ENCODE data around the gene MAPK8IP1. TPM values are rescaled to one million over a fixed set of nuclear protein-coding genes. Genes with fewer than 3 reads are reported as not detected.
"Not testable (repeated sequence)": the region's sequence is repeated elsewhere in the genome, so short reads cannot be mapped to it uniquely, and the experiment has no call there.

The MAPK8IP1 gene
- 43.0 and 48.1 TPM in 2 replicates for total RNA-seq
- long read RNA-seq: 0 reads

DNA sequence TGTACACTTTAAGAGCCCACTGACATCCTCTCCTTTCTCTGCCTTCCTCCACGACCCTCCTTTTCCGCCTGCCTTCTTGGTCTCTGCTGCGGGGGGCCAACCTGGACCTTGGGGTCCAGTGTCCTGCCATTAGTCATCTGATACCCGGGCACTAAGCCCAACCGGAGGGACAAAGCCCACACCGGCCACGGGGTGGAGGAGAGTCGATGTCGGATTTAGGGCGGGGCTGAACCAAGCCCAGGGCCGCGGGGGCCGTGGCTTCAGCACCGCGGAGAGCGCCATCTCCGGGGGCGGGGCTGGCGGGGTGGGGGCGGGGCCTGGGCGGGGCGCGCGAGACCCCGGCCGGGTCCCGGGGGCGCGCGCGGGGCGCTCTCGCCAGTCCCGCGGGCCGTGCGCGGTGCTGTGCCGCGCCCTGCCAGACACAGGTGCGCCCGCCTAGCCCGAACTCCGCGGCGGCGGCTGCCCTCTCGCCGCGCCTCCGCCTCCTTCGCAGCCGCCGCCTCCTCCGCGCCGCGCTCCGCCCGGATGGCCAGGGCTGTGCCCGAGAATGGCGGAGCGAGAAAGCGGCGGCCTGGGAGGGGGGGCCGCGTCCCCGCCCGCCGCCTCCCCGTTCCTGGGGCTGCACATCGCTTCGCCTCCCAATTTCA, at the start of gene MAPK8IP1:
Gene MAPK8IP1 (plus strand): TSS at position 378 of the 647 bp plus-strand sequence. CDS start 170 bp downstream, at position 548.
- H3K27ac Mint-ChIP-seq: peak within 1 kb of the TSS; percentile 33
- no peaks in the 10 kb centered on the region for H3K4me1 Mint-ChIP-seq (ENCODE audit: low read depth)
- H3K4me3 Mint-ChIP-seq (ENCODE audit: low read depth): peak within 1 kb of the TSS; percentile 66

DNA sequence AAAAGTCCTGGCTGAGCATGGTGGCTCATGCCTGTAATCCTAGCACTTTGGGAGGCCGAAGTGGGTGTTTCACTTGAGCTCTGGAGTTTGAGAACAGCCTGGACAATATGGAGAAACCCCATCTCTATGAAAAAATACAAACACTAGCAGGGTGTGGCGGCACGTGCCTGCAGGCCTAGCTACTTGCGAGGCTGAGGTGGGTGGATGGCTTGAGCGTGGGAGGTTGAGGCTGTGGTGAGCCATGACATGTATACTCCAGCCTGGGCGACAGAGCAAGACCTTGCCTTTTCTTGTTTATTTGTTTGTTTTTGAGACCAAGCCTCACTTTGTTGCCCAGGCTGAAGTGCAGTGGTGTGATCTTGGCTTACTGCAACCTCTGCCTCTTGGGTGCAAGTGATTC, 46.2 kb upstream of the MAPK8IP1 start:
- no peak for DNase-seq (ENCODE audit: low spot score, unreplicated experiment)
- Mint-ChIP-seq H3K4me3 (ENCODE audit: low read depth) (no peak overlapping the region), H3K9me3 (ENCODE audit: low read depth) (peaks cover 3% of the 10 kb centered on the region), H3K27ac (no peak overlapping the region), H3K4me1 (ENCODE audit: low read depth) (peaks cover 11% of the 10 kb centered on the region), H3K27me3 (peaks cover 24% of the 10 kb centered on the region), H3K36me3 (ENCODE audit: insufficient read depth) (no peaks in the 10 kb centered on the region)
- no peak for TF ChIP-seq CTCF (IDR thresholded peaks at IDR 0.05; ENCODE audit: unreplicated experiment)

More for the DNA sequence above, at the start of gene MAPK8IP1:
- DNase-seq (ENCODE audit: low spot score, unreplicated experiment): peak; percentile 71
- H3K27me3 Mint-ChIP-seq: peaks cover 8% of the 10 kb centered on the region
- no peaks in the 10 kb centered on the region for H3K9me3 Mint-ChIP-seq (ENCODE audit: low read depth)
- peaks cover 4% of the 10 kb centered on the region for H3K36me3 Mint-ChIP-seq (ENCODE audit: insufficient read depth)
- no peak for TF ChIP-seq CTCF (IDR thresholded peaks at IDR 0.05; ENCODE audit: unreplicated experiment)

DNA sequence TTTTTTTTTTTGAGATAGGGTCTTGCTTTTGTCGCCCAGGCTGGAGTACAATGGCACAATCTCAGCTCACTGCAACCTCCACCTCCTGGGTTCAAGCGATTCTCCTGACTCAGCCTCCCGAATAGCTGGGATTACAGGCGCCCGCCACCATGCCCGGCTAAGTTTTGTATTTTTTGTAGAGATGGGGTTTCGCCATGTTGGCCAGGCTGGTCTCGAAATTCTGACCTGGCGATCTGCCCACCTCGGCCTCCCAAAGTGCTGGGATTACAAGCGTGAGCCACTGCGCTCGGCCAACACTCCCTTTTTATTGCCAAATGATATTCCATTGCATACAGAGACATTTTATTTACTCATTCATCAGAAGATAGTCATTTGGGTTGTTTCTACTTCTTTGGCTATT, 45.2 kb upstream of the MAPK8IP1 start:
- not testable (repeated sequence) for H3K4me1 Mint-ChIP-seq (ENCODE audit: low read depth); H3K4me3 Mint-ChIP-seq (ENCODE audit: low read depth); H3K36me3 Mint-ChIP-seq (ENCODE audit: insufficient read depth); H3K9me3 Mint-ChIP-seq (ENCODE audit: low read depth); DNase-seq (ENCODE audit: low spot score, unreplicated experiment); H3K27ac Mint-ChIP-seq
- H3K27me3 Mint-ChIP-seq: peaks cover 28% of the 10 kb centered on the region

DNA sequence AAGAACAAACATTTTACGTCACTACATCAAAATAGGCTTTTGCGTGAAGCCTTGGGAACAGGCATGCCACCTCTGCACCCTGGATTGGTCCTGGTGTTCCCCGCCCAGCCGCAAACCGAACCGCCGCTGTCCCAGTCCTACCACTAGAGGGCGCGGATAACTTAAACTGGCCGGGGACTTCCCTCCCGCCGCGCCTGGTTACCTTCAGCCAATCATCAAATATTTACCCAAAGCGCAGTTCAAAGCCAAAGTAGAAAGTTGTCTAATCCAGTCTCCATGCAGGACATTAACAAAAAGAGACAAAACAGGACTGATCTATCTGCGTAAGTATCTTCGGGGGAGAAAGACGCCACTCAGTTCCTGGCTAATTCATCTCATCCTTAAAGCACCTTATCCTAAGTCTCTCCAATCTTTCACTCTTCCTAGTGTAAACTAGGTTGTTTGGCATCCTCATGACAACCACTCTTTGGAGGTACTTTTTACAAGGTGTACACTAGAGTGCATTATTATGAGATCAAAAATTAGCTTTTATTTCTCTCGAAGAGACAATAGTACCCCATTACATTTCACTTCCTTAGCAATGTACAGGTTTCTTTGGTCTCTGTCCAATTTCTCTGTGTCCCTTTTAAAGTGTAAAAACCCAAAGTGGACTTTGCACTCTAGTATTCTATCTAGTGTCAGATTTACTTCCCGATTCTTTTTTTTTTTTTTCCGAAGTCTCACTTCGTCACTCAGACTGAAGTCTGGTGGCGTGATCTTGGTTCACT, 42.1 kb upstream of the MAPK8IP1 start:
- Mint-ChIP-seq H3K4me3 (ENCODE audit: low read depth) (no peak overlapping the region), H3K4me1 (ENCODE audit: low read depth) (peaks cover 14% of the 10 kb centered on the region), H3K27me3 (peaks cover 24% of the 10 kb centered on the region), H3K9me3 (ENCODE audit: low read depth) (peaks cover 3% of the 10 kb centered on the region), H3K36me3 (ENCODE audit: insufficient read depth) (no peaks in the 10 kb centered on the region), H3K27ac (peak overlapping the region; percentile 42)
- DNase-seq (ENCODE audit: low spot score, unreplicated experiment): peak; percentile 81
- peak; percentile 96 for TF ChIP-seq CTCF (IDR thresholded peaks at IDR 0.05; ENCODE audit: unreplicated experiment)

DNA sequence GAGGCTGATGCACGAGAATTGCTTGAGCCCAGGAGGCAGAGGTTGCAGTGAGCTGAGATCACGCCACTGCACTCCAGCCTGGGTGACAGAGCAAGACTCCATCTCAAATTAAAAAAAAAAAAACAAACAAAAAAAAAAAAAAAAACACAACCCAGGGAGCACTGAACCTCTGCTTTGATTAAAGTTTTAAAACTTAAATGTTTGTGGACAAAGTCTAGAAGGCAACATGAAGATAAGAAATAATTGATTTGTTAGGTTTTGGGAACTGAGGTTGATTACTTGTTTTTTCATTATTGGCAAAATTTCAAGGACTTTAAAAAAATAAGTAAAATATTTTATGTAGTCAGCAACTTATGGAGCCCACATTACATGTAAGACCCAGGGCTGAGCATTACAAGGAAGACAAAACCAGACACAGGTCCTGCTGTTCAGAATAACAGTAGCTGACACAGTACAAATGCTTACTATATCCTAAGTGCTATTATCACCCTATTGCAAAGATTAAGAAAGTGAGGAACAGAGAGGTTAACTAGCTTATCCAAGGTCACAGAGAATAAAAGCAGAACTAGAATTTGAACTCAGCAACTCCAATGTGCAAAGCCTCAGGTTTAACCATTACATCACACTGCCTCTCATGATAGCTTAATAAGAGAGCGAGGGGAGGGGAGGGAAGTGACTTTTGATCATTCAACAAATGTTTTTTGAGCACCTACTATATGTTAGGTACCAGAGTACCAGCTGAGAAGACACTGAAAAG, 40.5 kb upstream of the MAPK8IP1 start:
- no peaks in the 10 kb centered on the region for H3K36me3 Mint-ChIP-seq (ENCODE audit: insufficient read depth)
- no peak for TF ChIP-seq CTCF (IDR thresholded peaks at IDR 0.05; ENCODE audit: unreplicated experiment)
- H3K27me3 Mint-ChIP-seq: peaks cover 24% of the 10 kb centered on the region
- no peak overlapping the region for H3K27ac Mint-ChIP-seq
- H3K4me3 Mint-ChIP-seq (ENCODE audit: low read depth): no peak overlapping the region
- no peak for DNase-seq (ENCODE audit: low spot score, unreplicated experiment)
- peaks cover 25% of the 10 kb centered on the region for H3K4me1 Mint-ChIP-seq (ENCODE audit: low read depth)
- H3K9me3 Mint-ChIP-seq (ENCODE audit: low read depth): peaks cover 3% of the 10 kb centered on the region

All from progenitor cell of endocrine pancreas (in vitro differentiated cells).